Measurements from ENCODE around the gene CALCR. TPM values are rescaled to one million over a fixed set of nuclear protein-coding genes. Genes with fewer than 3 reads are reported as not detected.
A peak's percentile ranks its signal among the peaks of the same experiment; 100 is the strongest.

CALCR gene
- total and polyA plus RNA-seq, 2 donors (not counting 1 experiment from before 2014, with no cell fraction given) = not detected

- CTCF ChIA-PET = no interaction called here
- H3K27ac ChIP-seq (ENCODE audit: low read length in 2 of 2) = no peak overlapping the region
- peaks cover 12 to 15% of the 10 kb centered on the region in 2 donors for H3K4me1 ChIP-seq (ENCODE audit: control insufficient read depth in 2 of 2, insufficient read depth in 2 of 2, low read length in 2 of 2)
- ATAC-seq (ENCODE audit: low read depth) (no peak), DNase-seq (no peak)
- no peaks in the 10 kb centered on the region for H3K36me3 ChIP-seq (replicated peaks in 1 of 2; ENCODE audit: control extremely low read depth in 1 of 2, control insufficient read depth in 1 of 2, extremely low read depth in 1 of 2, insufficient read depth in 2 of 2, low read length in 1 of 2)
- Mint-ChIP-seq H3K4me3 (peak overlapping the region; percentile 20), H3K27ac (no peak overlapping the region), H3K4me1 (peaks cover 11% of the 10 kb centered on the region), H3K27me3 (peaks cover 61% of the 10 kb centered on the region), H3K9me3 (ENCODE audit: insufficient read depth) (no peaks in the 10 kb centered on the region)
- peak overlapping the region; percentile 5 for H2AFZ ChIP-seq (ENCODE audit: insufficient read depth, low read depth, low read length, poor library complexity, severe bottlenecking)
- no peaks in the 10 kb centered on the region for H4K20me1 ChIP-seq (ENCODE audit: control insufficient read depth, insufficient read depth, low read length, poor library complexity, severe bottlenecking)
- no peaks in the 10 kb centered on the region for H3K79me2 ChIP-seq (ENCODE audit: control insufficient read depth, insufficient read depth, low read length)
- intact Hi-C loops (cut with micrococcal nuclease) = no loop called here
- WGBS (ENCODE audit: insufficient coverage) = 16% methylated on average over 13 of the region's 21 CpGs
- peak overlapping the region; percentile 27 for H3K9ac ChIP-seq (ENCODE audit: low read length)
- peak overlapping the region; percentile 64 for H3K4me2 ChIP-seq (replicated peaks; ENCODE audit: low read depth, low read length, poor library complexity, severe bottlenecking)
- POLR2A ChIA-PET = no interaction called here
- no peak overlapping the region for H3K4me3 ChIP-seq (ENCODE audit: control extremely low read depth in 1 of 5, extremely low read depth in 1 of 5, insufficient read depth in 1 of 5, low read depth in 2 of 5, low read length in 4 of 5)
- H3K9me3 ChIP-seq (ENCODE audit: control extremely low read depth in 1 of 3, control insufficient read depth in 2 of 3, insufficient read depth in 1 of 3, low read length in 2 of 3) = no peaks in the 10 kb centered on the region
- peaks cover 0 to 34% (median 19%) of the 10 kb centered on the region in 4 experiments for H3K27me3 ChIP-seq (replicated peaks in 1 of 4; ENCODE audit: control extremely low read depth in 1 of 4, control insufficient read depth in 3 of 4, insufficient read depth in 4 of 4, low read length in 3 of 4)
- no peak for TF ChIP-seq EZH2 (IDR thresholded peaks at IDR 0.05; ENCODE audit: borderline replicate concordance, insufficient read depth, low read depth, low read length, poor library complexity, severe bottlenecking)
- TF ChIP-seq, protein P1, sequence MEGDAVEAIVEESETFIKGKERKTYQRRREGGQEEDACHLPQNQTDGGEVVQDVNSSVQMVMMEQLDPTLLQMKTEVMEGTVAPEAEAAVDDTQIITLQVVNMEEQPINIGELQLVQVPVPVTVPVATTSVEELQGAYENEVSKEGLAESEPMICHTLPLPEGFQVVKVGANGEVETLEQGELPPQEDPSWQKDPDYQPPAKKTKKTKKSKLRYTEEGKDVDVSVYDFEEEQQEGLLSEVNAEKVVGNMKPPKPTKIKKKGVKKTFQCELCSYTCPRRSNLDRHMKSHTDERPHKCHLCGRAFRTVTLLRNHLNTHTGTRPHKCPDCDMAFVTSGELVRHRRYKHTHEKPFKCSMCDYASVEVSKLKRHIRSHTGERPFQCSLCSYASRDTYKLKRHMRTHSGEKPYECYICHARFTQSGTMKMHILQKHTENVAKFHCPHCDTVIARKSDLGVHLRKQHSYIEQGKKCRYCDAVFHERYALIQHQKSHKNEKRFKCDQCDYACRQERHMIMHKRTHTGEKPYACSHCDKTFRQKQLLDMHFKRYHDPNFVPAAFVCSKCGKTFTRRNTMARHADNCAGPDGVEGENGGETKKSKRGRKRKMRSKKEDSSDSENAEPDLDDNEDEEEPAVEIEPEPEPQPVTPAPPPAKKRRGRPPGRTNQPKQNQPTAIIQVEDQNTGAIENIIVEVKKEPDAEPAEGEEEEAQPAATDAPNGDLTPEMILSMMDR (IDR thresholded peaks at IDR 0.05) = no peak
Observed at GRCh38 chr7:93575555-93576399, 1.3 kb upstream of the CALCR start.

DNA sequence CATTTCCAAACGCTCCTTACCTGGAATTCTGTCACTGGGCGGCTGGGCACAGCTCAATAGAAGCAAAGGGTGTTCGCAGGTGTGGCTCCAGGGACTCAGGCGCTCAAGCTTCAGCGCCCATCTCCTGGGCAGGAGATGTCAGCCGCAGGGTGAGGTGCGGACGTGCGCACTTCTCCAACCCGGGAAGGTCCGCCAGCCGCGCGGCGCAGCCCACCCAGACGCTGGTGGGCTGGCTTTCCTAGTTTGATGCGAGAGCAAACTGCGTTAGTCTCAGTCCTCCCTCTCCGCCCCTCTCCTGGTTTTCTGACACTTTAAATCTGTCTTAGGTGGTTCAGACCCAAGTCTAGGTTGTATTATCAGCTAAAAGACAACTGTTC is 267 bp downstream of the CALCR start:
- H3K4me1 ChIP-seq (ENCODE audit: control insufficient read depth in 2 of 2, insufficient read depth in 2 of 2, low read length in 2 of 2) = peaks cover 12 to 15% of the 10 kb centered on the region in 2 donors
- no peaks in the 10 kb centered on the region for H3K9me3 ChIP-seq (ENCODE audit: control extremely low read depth in 1 of 3, control insufficient read depth in 2 of 3, insufficient read depth in 1 of 3, low read length in 2 of 3)
- H2AFZ ChIP-seq (ENCODE audit: insufficient read depth, low read depth, low read length, poor library complexity, severe bottlenecking) = peak overlapping the region; percentile 13
- TF ChIP-seq EZH2 (IDR thresholded peaks at IDR 0.05; ENCODE audit: borderline replicate concordance, insufficient read depth, low read depth, low read length, poor library complexity, severe bottlenecking) = no peak
- TF ChIP-seq, protein P1 (IDR thresholded peaks at IDR 0.05) = no peak
- no peak overlapping the region for H3K27ac Mint-ChIP-seq
- no peak overlapping the region for H3K9ac ChIP-seq (ENCODE audit: low read length)
- CTCF ChIA-PET = no interaction called here
- H3K4me2 ChIP-seq (replicated peaks; ENCODE audit: low read depth, low read length, poor library complexity, severe bottlenecking) = peak overlapping the region; percentile 64
- no peak for ATAC-seq (ENCODE audit: low read depth)
- no peaks in the 10 kb centered on the region for H3K79me2 ChIP-seq (ENCODE audit: control insufficient read depth, insufficient read depth, low read length)
- intact Hi-C loops (cut with micrococcal nuclease) = no loop called here
- peaks cover 11% of the 10 kb centered on the region for H3K4me1 Mint-ChIP-seq
- H3K27me3 ChIP-seq (replicated peaks in 1 of 4; ENCODE audit: control extremely low read depth in 1 of 4, control insufficient read depth in 3 of 4, insufficient read depth in 4 of 4, low read length in 3 of 4) = peaks cover 0 to 35% (median 19%) of the 10 kb centered on the region in 4 experiments
- H3K27ac ChIP-seq (ENCODE audit: low read length in 2 of 2) = no peak overlapping the region
- H3K4me3 ChIP-seq (ENCODE audit: control extremely low read depth in 1 of 5, extremely low read depth in 1 of 5, insufficient read depth in 1 of 5, low read depth in 2 of 5, low read length in 4 of 5) = peak overlapping the region in 1 of 5 experiments; percentile 29
- H3K36me3 ChIP-seq (replicated peaks in 1 of 2; ENCODE audit: control extremely low read depth in 1 of 2, control insufficient read depth in 1 of 2, extremely low read depth in 1 of 2, insufficient read depth in 2 of 2, low read length in 1 of 2) = no peaks in the 10 kb centered on the region
- no peaks in the 10 kb centered on the region for H4K20me1 ChIP-seq (ENCODE audit: control insufficient read depth, insufficient read depth, low read length, poor library complexity, severe bottlenecking)
- WGBS (ENCODE audit: insufficient coverage) = 8% methylated on average over 19 of the region's 19 CpGs
- H3K9me3 Mint-ChIP-seq (ENCODE audit: insufficient read depth) = no peaks in the 10 kb centered on the region
- DNase-seq = no peak
- no peak overlapping the region for H3K4me3 Mint-ChIP-seq
- peaks cover 56% of the 10 kb centered on the region for H3K27me3 Mint-ChIP-seq
- POLR2A ChIA-PET = no interaction called here
